ENCODE measurements around the gene SMC5.

SMC5 gene

GRCh38 chr9:70404261-70404660 lies 145.5 kb downstream of the SMC5 start:
- DNase-seq (ENCODE audit: low spot score): no peak
- FAIRE-seq: no peak
